PC-3 (cell line): ENCODE measurements around the gene PRR5. TPM values are rescaled to one million over a fixed set of nuclear protein-coding genes. Genes with fewer than 3 reads are reported as not detected.

Source experiments
- ATAC-seq: fragments of 200-7000 bp; cut with Tn5 transposase; 2 replicates; pipeline ENCODE4 v1.9.1; 2020; ENCODE audit warnings: mild to moderate bottlenecking, moderate library complexity
- BruUV-seq: library from RNA; stranded (reverse); fragments of 400-500 nt; replicated peaks from 2 replicates; lab custom pipeline; 2021; lab: Mats Ljungman, UMichigan
- CTCF ChIA-PET: fragments of 300-600 bp; sonication (Branson Sonifier 250); formaldehyde crosslinking; loops from one replicate; lab custom pipeline; 2022; ENCODE audit warnings: antibody characterized with exemption; lab: Charles Lee
- POLR2A ChIA-PET: fragments of 300-600 bp; sonication (Branson Sonifier 250); formaldehyde crosslinking; loops from one replicate; lab custom pipeline; 2022; ENCODE audit warnings: antibody characterized with exemption; ENCODE audit not compliant: unreplicated experiment; lab: Charles Lee
- DNase-seq: peaks from one replicate; pipeline ENCODE4 v3.0.0-alpha.2; 2015
- H2AFZ ChIP-seq: fragments of 300-600 bp; sonication (generic); 2 replicates; pipeline ENCODE4 v1.6.0; 2016; ENCODE audit warnings: antibody characterized with exemption, low read length
- H3F3A ChIP-seq: fragments of 300-600 bp; sonication (generic); one replicate; pipeline ENCODE4 v1.6.0; 2017; ENCODE audit warnings: antibody characterized with exemption, low read length, control low read depth, mild to moderate bottlenecking; ENCODE audit not compliant: unreplicated experiment
- H3K27ac ChIP-seq: fragments of 300-600 bp; sonication (generic); 2 replicates; pipeline ENCODE4 v1.5.1; 2016; ENCODE audit warnings: mild to moderate bottlenecking, low read length
- H3K27me3 ChIP-seq: fragments of 300-600 bp; sonication (generic); 2 replicates; pipeline ENCODE4 v1.6.1; 2016; ENCODE audit warnings: low read length, mixed read lengths
- H3K36me3 ChIP-seq: fragments of 300-600 bp; sonication (generic); 2 replicates; pipeline ENCODE4 v1.6.1; 2016; ENCODE audit warnings: low read depth, mixed run types, low read length, mixed read lengths
- H3K4me1 ChIP-seq: fragments of 300-600 bp; sonication (generic); 2 replicates; pipeline ENCODE4 v1.5.1; 2016; ENCODE audit warnings: low read length; ENCODE audit not compliant: insufficient read depth
- H3K4me2 ChIP-seq: fragments of 300-600 bp; sonication (generic); 2 replicates; pipeline ENCODE4 v1.6.0; 2016; ENCODE audit warnings: low read length
- H3K4me3 ChIP-seq: fragments of 300-600 bp; sonication (generic); 2 replicates; pipeline ENCODE4 v1.5.1; 2016; ENCODE audit warnings: mild to moderate bottlenecking, low read length, mixed read lengths
- H3K79me2 ChIP-seq: fragments of 300-600 bp; sonication (generic); 2 replicates; pipeline ENCODE4 v1.6.1; 2017; ENCODE audit warnings: low read length, mixed read lengths
- H3K9ac ChIP-seq: fragments of 300-600 bp; sonication (generic); 2 replicates; pipeline ENCODE4 v1.6.0; 2016; ENCODE audit warnings: mild to moderate bottlenecking, low read length
- H3K9me2 ChIP-seq: fragments of 300-600 bp; sonication (generic); replicated peaks from 2 replicates; pipeline ENCODE4 v1.6.1; 2016; ENCODE audit warnings: mixed run types, low read length, mixed read lengths
- H3K9me3 ChIP-seq: fragments of 300-600 bp; sonication (generic); 2 replicates; pipeline ENCODE4 v1.6.1; 2016; ENCODE audit warnings: low read length, mixed read lengths
- H4K20me1 ChIP-seq: fragments of 300-600 bp; sonication (generic); 2 replicates; pipeline ENCODE4 v1.6.1; 2016; ENCODE audit warnings: low read length, mixed read lengths
- EZH2 ChIP-seq: fragments of 300-600 bp; sonication (generic); IDR thresholded peaks from one replicate; pipeline ENCODE4 v1.6.1; 2017; ENCODE audit warnings: antibody characterized with exemption, mild to moderate bottlenecking, low read length; ENCODE audit not compliant: unreplicated experiment
- EZH2phosphoT487 ChIP-seq: fragments of 300-600 bp; sonication (generic); IDR thresholded peaks from 2 replicates; pipeline ENCODE4 v1.6.1; 2018; ENCODE audit warnings: mild to moderate bottlenecking, antibody characterized with exemption, low read length, borderline replicate concordance
- intact Hi-C: fragments of 100-400 bp; cut with micrococcal nuclease; formaldehyde crosslinking; loops from 2 replicates; pipeline ENCODE4 v1.9.0; 2023
- total RNA-seq: library from RNA; depleted of rRNA; stranded (reverse); fragments of >200 nt; gene quantifications from 2 replicates; pipeline ENCODE4 v1.2.3, GENCODE V29; 2014
- TF ChIP-seq, protein P1 (sequence below): fragments of 300-600 bp; sonication (generic); conservative IDR thresholded peaks from 2 replicates; pipeline ENCODE4 v1.5.1; 2017; ENCODE audit warnings: antibody characterized with exemption, low read depth, mild to moderate bottlenecking, low read length

The PRR5 gene
- total RNA-seq, 1 experiment from 2014 or later, result 14.5 TPM

DNA sequence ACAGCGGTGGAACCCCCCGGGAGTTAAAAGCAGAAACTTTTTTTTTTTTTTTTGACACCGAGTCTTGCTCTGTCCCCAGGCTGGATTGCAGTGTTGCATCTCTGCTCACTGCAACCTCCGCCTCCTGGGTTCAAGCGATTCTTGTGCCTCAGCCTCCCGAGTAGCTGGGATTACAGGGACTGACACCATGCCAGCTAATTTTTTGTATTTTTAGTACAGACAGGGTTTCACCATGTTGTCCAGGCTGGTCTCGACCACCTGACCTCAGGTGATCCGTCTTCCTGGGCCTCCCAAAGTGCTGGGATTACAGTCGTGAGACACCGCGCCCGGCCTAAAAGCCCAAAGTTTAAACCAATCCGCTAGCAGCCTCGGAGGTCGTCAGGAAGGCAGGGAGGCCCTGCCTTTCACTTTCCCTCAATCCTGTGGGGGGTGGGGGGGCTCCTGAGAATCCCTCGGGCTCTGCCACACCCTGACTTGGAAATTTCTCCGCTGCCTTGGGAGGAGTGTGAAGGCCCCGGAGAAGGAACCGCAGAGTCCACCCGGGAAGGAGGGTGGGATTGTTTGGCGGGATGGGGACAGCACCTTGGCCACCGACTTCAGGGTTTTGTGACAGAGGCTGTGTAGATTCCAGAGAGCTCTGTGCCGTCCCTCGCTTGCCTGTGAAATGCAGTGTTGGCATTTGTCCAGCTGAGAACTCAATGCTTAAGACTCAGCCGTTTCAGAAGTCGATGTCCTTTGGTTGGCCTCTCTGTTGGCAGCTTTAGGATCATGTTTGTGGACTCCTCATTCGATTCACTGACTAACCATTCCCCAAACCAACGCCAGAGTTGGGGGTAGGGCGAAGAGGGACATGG lies 51.4 kb downstream of the PRR5 start:
- peaks cover 49% of the 10 kb centered on the region for H3K79me2 ChIP-seq
- ChIA-PET CTCF (no interaction called here), POLR2A (no interaction called here)
- TSS peak; percentile 35 for BruUV-seq
- no peaks in the 10 kb centered on the region for H4K20me1 ChIP-seq
- peaks cover 3% of the 10 kb centered on the region for H3F3A ChIP-seq
- H3K27ac ChIP-seq, result peak overlapping the region; percentile 50
- DNase-seq (peak; percentile 67), ATAC-seq (no peak)
- H3K27me3 ChIP-seq, result no peaks in the 10 kb centered on the region
- H3K36me3 ChIP-seq, result no peaks in the 10 kb centered on the region
- H3K9ac ChIP-seq, result peak overlapping the region; percentile 76
- TF ChIP-seq, protein P1, sequence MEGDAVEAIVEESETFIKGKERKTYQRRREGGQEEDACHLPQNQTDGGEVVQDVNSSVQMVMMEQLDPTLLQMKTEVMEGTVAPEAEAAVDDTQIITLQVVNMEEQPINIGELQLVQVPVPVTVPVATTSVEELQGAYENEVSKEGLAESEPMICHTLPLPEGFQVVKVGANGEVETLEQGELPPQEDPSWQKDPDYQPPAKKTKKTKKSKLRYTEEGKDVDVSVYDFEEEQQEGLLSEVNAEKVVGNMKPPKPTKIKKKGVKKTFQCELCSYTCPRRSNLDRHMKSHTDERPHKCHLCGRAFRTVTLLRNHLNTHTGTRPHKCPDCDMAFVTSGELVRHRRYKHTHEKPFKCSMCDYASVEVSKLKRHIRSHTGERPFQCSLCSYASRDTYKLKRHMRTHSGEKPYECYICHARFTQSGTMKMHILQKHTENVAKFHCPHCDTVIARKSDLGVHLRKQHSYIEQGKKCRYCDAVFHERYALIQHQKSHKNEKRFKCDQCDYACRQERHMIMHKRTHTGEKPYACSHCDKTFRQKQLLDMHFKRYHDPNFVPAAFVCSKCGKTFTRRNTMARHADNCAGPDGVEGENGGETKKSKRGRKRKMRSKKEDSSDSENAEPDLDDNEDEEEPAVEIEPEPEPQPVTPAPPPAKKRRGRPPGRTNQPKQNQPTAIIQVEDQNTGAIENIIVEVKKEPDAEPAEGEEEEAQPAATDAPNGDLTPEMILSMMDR, result no peak
- TF ChIP-seq EZH2phosphoT487, result no peak
- H3K4me1 ChIP-seq, result peaks cover 35% of the 10 kb centered on the region
- peak overlapping the region; percentile 95 for H3K4me2 ChIP-seq
- peak overlapping the region; percentile 57; the same call in 1 of the 2 replicates for H2AFZ ChIP-seq
- H3K4me3 ChIP-seq, result peak overlapping the region; percentile 89
- no peaks in the 10 kb centered on the region for H3K9me2 ChIP-seq
- intact Hi-C loops, result no loop called here
- no peaks in the 10 kb centered on the region for H3K9me3 ChIP-seq

DNA sequence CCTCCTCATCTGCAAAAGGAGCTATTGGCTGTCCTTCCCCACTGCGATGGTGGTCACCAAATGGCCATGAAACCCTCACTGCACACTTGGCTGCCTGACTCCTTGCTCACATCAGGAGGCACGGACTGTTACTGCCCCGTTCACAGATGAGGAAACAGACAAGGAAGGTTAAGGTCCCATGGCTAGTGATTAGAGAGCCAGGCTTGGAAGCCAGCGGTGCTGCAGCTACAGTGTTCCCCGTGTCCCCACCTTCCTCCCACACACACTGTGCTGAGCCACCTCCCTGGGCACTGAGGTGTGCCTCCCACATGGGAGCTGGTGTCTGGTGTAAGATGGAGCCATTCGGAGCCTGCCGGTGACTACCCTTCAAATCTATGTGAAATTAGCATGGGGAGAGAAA lies 53.0 kb downstream of the PRR5 start:
- intact Hi-C loops, result no loop called here
- TF ChIP-seq, protein P1, result no peak
- TF ChIP-seq EZH2, result no peak
- no peak for TF ChIP-seq EZH2phosphoT487
- ChIA-PET POLR2A (no interaction called here), CTCF (no interaction called here)
- H3K4me3 ChIP-seq, result peak overlapping the region; percentile 61; the same call in 1 of the 2 replicates
- peaks cover 44% of the 10 kb centered on the region for H3K4me1 ChIP-seq
- peaks cover 3% of the 10 kb centered on the region for H3F3A ChIP-seq
- ATAC-seq (peak; percentile 27; the same call in 1 of the 2 replicates), DNase-seq (no peak)
- peaks cover 3% of the 10 kb centered on the region; the same call in 1 of the 2 replicates for H4K20me1 ChIP-seq
- no peaks in the 10 kb centered on the region for H3K36me3 ChIP-seq
- no TSS peak for BruUV-seq
- peak overlapping the region; percentile 18; the same call in 1 of the 2 replicates for H2AFZ ChIP-seq
- H3K27ac ChIP-seq, result peak overlapping the region; percentile 78
- no peaks in the 10 kb centered on the region for H3K9me2 ChIP-seq
- no peaks in the 10 kb centered on the region for H3K27me3 ChIP-seq
- H3K9ac ChIP-seq, result no peak overlapping the region
- H3K4me2 ChIP-seq, result peak overlapping the region; percentile 95
- peaks cover 65% of the 10 kb centered on the region for H3K79me2 ChIP-seq
- H3K9me3 ChIP-seq, result no peaks in the 10 kb centered on the region

DNA sequence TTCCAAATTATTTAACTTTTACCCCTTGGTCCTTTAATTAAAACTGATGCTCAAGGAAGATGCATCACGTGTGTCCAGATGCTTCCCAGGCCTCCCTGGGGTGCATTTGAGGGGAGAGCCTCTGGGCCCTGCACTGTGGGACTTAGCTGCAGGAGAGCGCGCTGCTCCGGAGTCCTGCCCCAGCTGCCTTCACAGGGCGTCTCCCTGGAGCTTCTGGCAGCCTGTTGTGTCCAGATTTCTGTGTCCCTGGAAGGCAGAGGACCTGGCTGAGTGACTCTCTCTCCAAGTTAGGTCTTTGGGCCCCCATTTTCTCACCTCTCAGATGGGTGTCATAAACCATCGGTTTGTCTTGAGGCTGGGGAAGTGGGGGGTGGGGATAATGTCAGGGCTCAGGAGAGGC lies 53.4 kb downstream of the PRR5 start:
- Histone ChIP-seq H3K9ac (peak overlapping the region; percentile 34; the same call in 1 of the 2 replicates), H3K27me3 (no peaks in the 10 kb centered on the region), H3K4me1 (peaks cover 44% of the 10 kb centered on the region), H3K79me2 (peaks cover 69% of the 10 kb centered on the region), H3F3A (peaks cover 3% of the 10 kb centered on the region), H3K4me2 (peak overlapping the region; percentile 95), H3K27ac (peak overlapping the region; percentile 78), H3K36me3 (no peaks in the 10 kb centered on the region), H3K9me3 (no peaks in the 10 kb centered on the region), H3K4me3 (peak overlapping the region; percentile 61), H3K9me2 (no peaks in the 10 kb centered on the region), H2AFZ (peak overlapping the region; percentile 18; the same call in 1 of the 2 replicates), H4K20me1 (peaks cover 3% of the 10 kb centered on the region; the same call in 1 of the 2 replicates)
- no peak for DNase-seq
- POLR2A ChIA-PET, result no interaction called here
- CTCF ChIA-PET, result no interaction called here
- intact Hi-C loops, result no loop called here
- BruUV-seq, result no TSS peak
- peak; percentile 39 for ATAC-seq
- TF ChIP-seq EZH2, result no peak
- no peak for TF ChIP-seq EZH2phosphoT487
- TF ChIP-seq, protein P1, result no peak
